Endothelial cell of umbilical vein (primary cell): ENCODE data around the gene RYR2.

ENCODE experiments used
- CTCF ChIP-seq, 2 donors: IDR thresholded peaks; 1 replicate in 1 of 2; 2 replicates in 1 of 2; pipeline ENCODE4 v1.5.1; 2011; ENCODE audit warnings: low read length in 2 of 2, mild to moderate bottlenecking in 2 of 2, moderate library complexity in 2 of 2, control low read depth in 1 of 2, inconsistent platforms in 1 of 2, low read depth in 1 of 2; ENCODE audit not compliant: insufficient read depth in 1 of 2; ENCODE audit errors: extremely low read depth in 1 of 2
- EZH2 ChIP-seq: IDR thresholded peaks from 2 replicates; pipeline ENCODE4 v1.6.1; 2012; ENCODE audit warnings: borderline replicate concordance, low read depth, mild to moderate bottlenecking, moderate library complexity, low read length, inconsistent platforms; ENCODE audit not compliant: severe bottlenecking
- FOS ChIP-seq: IDR thresholded peaks from 2 replicates; pipeline ENCODE4 v1.6.1; 2011; ENCODE audit warnings: mild to moderate bottlenecking, low read length, moderate library complexity, borderline replicate concordance; ENCODE audit not compliant: insufficient read depth
- GATA2 ChIP-seq: IDR thresholded peaks from 2 replicates; pipeline ENCODE4 v1.7.0; 2011; ENCODE audit warnings: low read depth, mild to moderate bottlenecking, moderate library complexity, mixed read lengths, low read length; ENCODE audit not compliant: insufficient read length, insufficient read depth
- JUN ChIP-seq: IDR thresholded peaks from 2 replicates; pipeline ENCODE4 v1.6.1; 2011; ENCODE audit warnings: borderline replicate concordance, low read depth; ENCODE audit not compliant: insufficient read length, insufficient read depth
- MAX ChIP-seq: IDR thresholded peaks from 2 replicates; pipeline ENCODE4 v1.6.1; 2011; ENCODE audit not compliant: insufficient read depth, insufficient read length
- POLR2A ChIP-seq: IDR thresholded peaks from 2 replicates; pipeline ENCODE4 v1.6.1; 2012; ENCODE audit warnings: low read depth, mild to moderate bottlenecking, control low read depth, low read length
- POLR2AphosphoS5 ChIP-seq: IDR thresholded peaks from 2 replicates; pipeline ENCODE4 v1.6.1; 2012; ENCODE audit warnings: low read depth, mild to moderate bottlenecking, control low read depth, low read length, moderate library complexity; ENCODE audit not compliant: insufficient read depth

DNA sequence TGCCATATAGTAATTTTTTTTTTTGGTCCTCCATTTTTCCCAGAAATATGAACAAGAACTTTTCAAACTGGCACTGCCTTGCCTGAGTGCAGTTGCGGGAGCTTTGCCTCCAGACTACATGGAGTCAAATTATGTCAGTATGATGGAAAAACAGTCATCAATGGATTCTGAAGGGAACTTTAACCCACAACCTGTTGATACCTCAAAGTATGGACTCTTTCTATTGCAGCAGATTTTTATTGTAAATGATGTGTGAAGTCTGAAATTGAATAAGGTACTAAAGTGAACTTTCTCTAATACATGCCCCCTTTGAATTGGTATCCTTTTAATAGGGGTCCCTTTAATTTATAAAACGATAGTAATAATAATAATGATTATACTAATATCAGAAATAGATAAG, 613.8 kb downstream of the RYR2 start:
- TF ChIP-seq EZH2 = no peak
- no peak for TF ChIP-seq JUN
- TF ChIP-seq CTCF (IDR thresholded peaks at IDR 0.05; ENCODE audit: extremely low read depth in 1 of 2, insufficient read depth in 1 of 2, low read depth in 1 of 2, low read length in 2 of 2) = no peak
- no peak for TF ChIP-seq POLR2A
- TF ChIP-seq POLR2AphosphoS5 = no peak
- no peak for TF ChIP-seq FOS
- no peak for TF ChIP-seq GATA2
- TF ChIP-seq MAX = no peak
